H4 (cell line): ENCODE results near the gene CAMK2A. TPM values are rescaled to one million over a fixed set of nuclear protein-coding genes. Genes with fewer than 3 reads are reported as not detected.

Source experiments
- DNase-seq: peaks from one replicate; pipeline ENCODE4 v3.0.0-alpha.2; 2015; ENCODE audit warnings: low spot score
- total RNA-seq: library from RNA; depleted of rRNA; stranded (reverse); fragments of >200 nt; shearing (Covaris generic); gene quantifications from 2 replicates; pipeline ENCODE4 v1.2.3, GENCODE V29; 2014

The CAMK2A gene
- total RNA-seq, 1 experiment from 2014 or later = 0.02 TPM

DNA sequence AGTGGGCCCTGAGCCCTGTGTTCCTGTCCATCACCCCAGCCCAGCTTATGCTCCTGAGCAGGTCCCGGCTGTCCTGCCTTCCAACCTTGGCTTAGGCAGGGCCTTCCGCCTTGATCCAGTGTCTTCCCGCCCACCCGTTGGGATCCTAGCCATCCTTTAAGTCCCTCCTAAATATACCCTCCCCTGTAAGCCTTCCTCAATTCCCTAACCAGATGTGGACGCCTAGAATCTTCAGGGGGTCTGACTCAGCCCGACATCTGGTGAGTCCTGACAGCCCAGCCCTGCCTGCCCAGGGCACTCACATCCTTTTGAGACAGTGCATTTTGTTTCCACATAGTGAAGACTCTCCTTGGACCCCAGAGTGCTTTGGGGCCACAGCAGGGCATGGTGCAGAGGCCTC is 76.0 kb downstream of the CAMK2A start:
- DNase-seq = no peak

- no peak for DNase-seq
Observed at GRCh38 chr5:150211156-150212030, 78.2 kb downstream of the CAMK2A start.

DNA sequence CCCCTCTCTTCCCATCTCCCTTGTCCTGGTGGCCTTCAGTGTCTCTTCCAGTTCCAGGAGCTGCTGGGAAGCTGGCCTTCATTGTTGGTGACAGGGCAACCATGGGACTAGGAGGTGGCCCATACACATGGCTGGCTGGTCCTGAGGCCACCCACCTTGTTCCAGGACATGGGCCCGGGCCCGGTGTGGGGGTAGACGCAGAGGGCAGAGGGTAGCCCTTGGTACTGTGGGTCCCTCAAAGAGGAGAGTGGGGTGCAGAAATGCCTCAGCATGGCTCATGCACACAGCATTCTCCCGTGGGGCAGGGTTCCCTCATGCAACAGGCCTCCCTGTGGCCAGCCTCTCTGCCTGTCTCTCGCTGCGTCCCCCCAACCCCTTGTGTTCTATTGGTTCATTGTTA is 78.9 kb downstream of the CAMK2A start:
- DNase-seq = no peak

- DNase-seq = no peak
Observed at GRCh38 chr5:150209099-150209635, 80.4 kb downstream of the CAMK2A start.

GRCh38 chr5:150208187-150209098 is 81.1 kb downstream of the CAMK2A start:
- DNase-seq = no peak

- no peak for DNase-seq
Observed at GRCh38 chr5:150206779-150207115, 82.8 kb downstream of the CAMK2A start.

GRCh38 chr5:150206098-150206778 is 83.3 kb downstream of the CAMK2A start:
- DNase-seq = no peak

DNA sequence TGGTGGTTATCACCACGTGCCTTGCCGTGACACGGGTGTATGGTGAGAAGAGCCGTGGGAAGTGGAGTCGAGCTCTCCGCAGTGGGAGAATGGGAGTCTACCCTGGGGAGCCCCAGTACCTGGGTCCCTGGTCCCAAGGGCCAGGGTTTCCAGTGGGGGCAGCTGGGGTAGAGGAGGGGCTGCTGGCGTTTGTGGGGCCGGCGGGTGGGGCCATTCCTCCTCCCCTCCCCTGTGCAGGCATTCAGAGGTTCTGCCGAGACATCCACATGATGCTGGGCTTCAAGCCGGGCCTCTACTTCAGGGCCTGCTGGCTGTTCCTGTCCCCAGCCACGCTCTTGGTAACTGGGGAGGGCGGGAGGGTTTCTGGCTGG is 85.0 kb downstream of the CAMK2A start:
- DNase-seq = no peak

- DNase-seq = no peak
Observed at GRCh38 chr5:150203832-150204589, 85.6 kb downstream of the CAMK2A start.

DNA sequence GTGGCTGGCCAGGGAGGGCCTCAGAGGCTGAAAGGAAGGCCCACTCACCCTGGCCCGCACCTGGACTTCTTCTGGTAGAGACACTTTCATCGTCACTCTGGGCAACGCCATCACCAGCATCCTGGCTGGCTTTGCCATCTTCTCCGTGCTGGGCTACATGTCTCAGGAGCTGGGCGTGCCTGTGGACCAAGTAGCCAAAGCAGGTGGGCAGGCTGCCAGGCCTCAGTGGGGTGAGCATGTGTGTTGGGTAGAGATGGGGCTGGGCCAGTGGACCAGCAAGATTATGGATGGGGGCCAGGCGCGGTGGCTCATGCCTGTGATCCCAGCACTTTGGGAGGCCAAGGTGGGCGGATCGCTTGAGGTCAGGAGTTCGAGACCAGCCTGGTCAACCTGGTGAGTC is 87.1 kb downstream of the CAMK2A start:
- no peak for DNase-seq

- DNase-seq = no peak
Observed at GRCh38 chr5:150197476-150197875, 92.1 kb downstream of the CAMK2A start.

DNA sequence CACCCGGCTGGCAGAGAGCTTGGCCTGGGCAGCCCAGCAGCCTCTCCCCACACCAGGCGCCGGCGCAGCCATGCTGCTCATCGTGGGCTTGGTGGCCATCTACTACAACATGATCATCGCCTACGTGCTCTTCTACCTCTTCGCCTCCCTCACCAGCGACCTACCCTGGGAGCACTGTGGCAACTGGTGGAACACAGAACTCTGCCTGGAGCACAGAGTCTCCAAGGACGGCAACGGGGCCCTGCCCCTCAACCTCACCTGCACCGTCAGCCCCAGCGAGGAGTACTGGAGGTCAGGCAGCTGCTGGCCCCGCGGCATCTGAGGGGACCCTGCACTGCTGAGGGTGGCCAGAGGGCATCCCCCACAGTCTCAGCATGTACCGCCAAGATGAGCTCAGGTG is 92.6 kb downstream of the CAMK2A start:
- DNase-seq = no peak

- no peak for DNase-seq
Observed at GRCh38 chr5:150196514-150196913, 93.1 kb downstream of the CAMK2A start.

DNA sequence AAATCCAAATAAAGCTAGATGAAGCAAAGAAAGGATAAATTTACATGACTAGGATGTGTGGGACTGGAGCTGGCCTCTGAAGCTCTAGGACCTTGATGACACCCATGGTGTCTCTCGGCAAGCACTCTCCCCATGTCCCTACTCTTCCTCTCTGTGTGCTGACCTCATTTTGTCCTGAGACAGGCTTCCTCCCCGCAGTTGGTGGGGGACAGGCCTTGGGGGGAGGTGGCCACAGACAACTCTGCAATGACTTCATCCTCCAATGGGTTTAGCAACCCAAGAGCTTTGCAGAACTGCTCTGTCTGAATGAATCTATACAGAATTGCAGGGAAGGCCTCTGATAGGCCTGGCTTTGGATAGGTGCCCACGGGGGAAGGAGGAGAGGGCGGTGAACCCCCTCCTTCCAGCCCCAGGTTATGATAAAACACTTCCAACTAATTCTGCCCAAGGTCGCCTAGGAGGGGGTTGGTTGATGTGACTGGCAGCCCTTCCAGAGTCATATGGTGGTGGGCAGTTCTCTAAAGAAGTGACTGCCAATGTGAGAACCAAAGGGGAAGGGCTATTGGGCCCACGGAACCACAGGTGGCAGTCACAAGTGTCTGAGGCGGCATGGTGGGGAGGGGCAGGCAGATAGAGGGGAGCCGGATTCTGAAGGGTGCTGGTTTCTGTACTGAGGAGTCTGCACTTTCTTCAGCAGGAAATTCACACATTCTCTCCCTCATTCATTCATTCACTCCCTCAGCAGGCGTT is 93.7 kb downstream of the CAMK2A start:
- DNase-seq = no peak

DNA sequence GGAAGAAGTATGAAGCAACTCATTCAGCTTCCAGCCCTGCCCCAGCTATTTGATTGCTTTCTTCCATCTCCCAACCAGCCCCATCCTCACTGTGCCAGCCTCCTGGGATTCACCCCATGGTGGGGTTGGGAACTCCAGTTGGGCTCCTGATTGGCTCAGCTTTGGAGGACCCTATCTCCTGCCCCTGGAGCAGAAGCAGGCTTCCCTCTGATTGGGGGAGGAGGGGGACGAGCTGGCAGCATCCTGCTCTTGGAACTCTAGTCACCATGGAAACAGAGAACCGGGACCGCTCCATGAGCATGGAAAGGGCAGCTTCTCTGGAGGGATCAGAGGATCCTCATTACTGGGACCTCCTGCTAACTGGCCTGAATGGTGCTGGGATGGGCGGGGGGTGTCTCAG is 97.1 kb downstream of the CAMK2A start:
- no peak for DNase-seq

DNA sequence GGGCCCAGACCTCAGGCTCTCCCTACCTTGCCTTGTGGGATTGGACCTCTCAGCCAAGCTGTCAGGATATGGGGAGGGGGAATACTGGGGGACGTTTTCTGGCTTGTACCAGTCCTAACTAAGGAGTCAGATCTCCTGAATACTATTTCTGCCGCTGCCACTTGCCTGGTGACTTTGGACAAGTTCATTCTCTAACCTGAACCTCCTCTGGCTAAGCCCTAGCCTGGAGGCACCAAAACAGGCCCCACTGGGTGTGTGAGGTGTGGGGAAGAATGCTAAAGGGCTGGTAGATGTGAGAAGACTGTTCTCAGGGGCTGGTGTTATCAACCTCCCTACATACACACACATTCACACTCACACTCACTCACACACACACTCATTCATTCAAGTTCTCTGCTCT is 98.6 kb downstream of the CAMK2A start:
- DNase-seq = no peak

DNA sequence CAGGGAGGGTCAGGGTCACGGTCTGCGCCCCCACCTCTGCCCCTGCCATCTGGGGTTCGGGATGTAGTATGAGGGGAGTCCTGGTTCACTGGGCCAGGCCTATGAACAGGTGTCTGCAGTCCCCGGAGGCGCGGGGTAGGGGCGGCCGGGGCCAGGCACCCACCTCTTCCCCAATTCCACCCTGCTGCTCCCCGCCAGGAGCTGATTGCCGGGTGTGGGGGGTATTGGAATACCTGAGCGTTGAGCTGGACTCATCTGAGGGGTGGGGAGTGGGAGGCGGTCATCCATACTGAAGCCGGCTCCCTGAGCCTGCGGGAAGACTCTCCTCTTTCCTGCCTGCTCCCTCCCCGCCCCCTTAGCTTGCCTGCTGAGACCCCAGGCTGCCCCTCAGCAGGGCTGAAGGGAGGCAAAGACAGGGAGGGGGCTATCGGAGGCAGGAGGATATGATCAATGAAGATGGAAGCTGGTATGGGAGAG is 99.0 kb downstream of the CAMK2A start:
- DNase-seq = no peak

DNA sequence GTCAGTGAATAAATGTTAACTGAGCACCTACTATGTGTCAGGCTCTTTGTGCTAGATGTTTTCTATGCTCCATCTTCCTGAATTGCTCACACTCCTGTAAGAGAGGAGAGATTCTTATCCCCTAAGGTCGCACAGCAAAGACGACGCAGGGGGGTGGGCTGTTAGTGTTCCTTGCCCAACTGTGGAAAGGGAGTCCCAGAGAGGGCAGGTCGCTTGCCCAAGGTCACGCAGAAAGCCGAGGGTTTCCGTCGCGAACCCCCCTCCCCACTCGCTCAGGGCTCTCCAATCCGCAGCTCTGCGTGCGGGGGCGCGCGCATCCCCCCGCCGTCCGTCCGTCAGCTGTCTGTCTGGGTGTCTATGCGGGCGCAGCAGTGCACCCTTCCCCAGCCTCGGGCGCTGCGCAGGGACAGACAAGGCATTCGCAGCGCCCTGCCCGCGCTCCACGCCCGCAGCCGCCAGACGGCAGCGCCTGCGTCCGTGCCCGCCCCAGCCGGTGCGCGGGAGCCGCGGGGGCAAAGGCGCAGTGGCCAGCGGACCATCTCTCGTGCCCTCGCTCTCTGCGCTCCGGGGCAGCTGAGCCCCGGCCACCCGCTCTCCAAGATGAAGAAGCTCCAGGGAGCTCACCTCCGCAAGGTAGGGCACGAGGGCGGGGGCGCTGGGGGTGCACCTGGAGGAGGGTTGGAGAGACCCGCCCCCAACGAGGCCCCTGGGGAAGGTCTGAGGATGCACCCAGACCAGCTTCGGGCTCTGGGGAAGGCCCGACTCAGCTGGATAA is 99.7 kb downstream of the CAMK2A start, which contains the start of gene SLC6A7:
Gene SLC6A7, plus strand, starts transcription at position 335 of the 775 bp plus-strand sequence. Its CDS starts 266 bp downstream, at position 601.
- no peak for DNase-seq

DNA sequence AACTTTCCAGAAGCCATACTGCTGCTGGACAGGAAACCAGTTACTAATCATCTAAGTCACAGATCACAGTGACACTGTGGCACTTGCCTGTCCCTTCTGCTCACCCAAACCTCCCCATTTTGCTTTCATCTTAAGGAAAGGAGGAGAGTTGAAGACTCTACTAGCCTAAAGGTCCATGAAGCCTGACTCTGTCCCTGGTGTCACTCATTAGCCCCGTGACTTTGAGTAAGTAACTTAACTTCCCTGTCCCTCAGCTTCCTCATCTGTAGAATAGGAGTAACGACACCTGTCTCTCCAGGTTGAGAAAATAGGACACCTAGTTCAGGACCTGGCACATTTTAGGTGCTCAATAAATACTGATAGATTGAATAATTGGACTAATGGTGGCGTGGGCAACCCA is 100.2 kb downstream of the CAMK2A start:
- DNase-seq = no peak
